Skeletal muscle satellite cell (primary cell): Measurements from ENCODE around the gene KIF9.
"Not testable (repeated sequence)": the region's sequence is repeated elsewhere in the genome, so short reads cannot be mapped to it uniquely, and the experiment has no call there.

Experiments
- H3K27me3 ChIP-seq: 2 replicates; pipeline ENCODE4 v1.7.0; 2013; ENCODE audit warnings: low read length; ENCODE audit not compliant: control insufficient read depth, insufficient read depth
- H3K36me3 ChIP-seq: 2 replicates; pipeline ENCODE4 v1.7.0; 2013; ENCODE audit warnings: mild to moderate bottlenecking, control low read depth, low read length; ENCODE audit not compliant: insufficient read depth
- H3K4me1 ChIP-seq: 2 replicates; pipeline ENCODE4 v1.7.0; 2013; ENCODE audit warnings: low read length; ENCODE audit not compliant: control insufficient read depth, insufficient read depth
- H3K4me2 ChIP-seq: 2 replicates; pipeline ENCODE4 v1.7.0; 2013; ENCODE audit warnings: mild to moderate bottlenecking, low read length
- H3K4me3 ChIP-seq: 2 replicates; pipeline ENCODE4 v1.7.0; 2013; ENCODE audit warnings: low read length
- H3K9ac ChIP-seq: 2 replicates; pipeline ENCODE4 v1.7.0; 2013; ENCODE audit warnings: mild to moderate bottlenecking, low read depth, low read length, moderate library complexity
- H3K9me3 ChIP-seq: replicated peaks from 2 replicates; pipeline ENCODE4 v1.7.0; 2013; ENCODE audit warnings: mild to moderate bottlenecking, control low read depth, low read length

Gene KIF9

GRCh38 chr3:47309231-47309630, 26.6 kb upstream of the KIF9 start:
- not testable (repeated sequence) for H3K4me1 ChIP-seq, H3K36me3 ChIP-seq, H3K9me3 ChIP-seq, H3K9ac ChIP-seq, H3K4me2 ChIP-seq, H3K27me3 ChIP-seq, H3K4me3 ChIP-seq

GRCh38 chr3:47306022-47306421, 23.4 kb upstream of the KIF9 start:
- Histone ChIP-seq H3K36me3 (peaks cover 12% of the 10 kb centered on the region), H3K4me2 (no peak overlapping the region)

GRCh38 chr3:47301456-47301855, 18.9 kb upstream of the KIF9 start:
- peaks cover 12% of the 10 kb centered on the region for H3K36me3 ChIP-seq
- no peaks in the 10 kb centered on the region for H3K27me3 ChIP-seq
- no peaks in the 10 kb centered on the region for H3K9me3 ChIP-seq
- H3K4me2 ChIP-seq, result no peak overlapping the region
- H3K4me3 ChIP-seq, result no peak overlapping the region
- no peaks in the 10 kb centered on the region for H3K4me1 ChIP-seq
- no peak overlapping the region for H3K9ac ChIP-seq

More at GRCh38 chr3:47306022-47306421, 23.4 kb upstream of the KIF9 start:
- no peaks in the 10 kb centered on the region for H3K4me1 ChIP-seq
- H3K9me3 ChIP-seq, result no peaks in the 10 kb centered on the region
- no peak overlapping the region for H3K9ac ChIP-seq
- no peaks in the 10 kb centered on the region for H3K27me3 ChIP-seq
- no peak overlapping the region for H3K4me3 ChIP-seq

- H3K4me1 ChIP-seq, result no peaks in the 10 kb centered on the region
- H3K27me3 ChIP-seq, result no peaks in the 10 kb centered on the region
- no peak overlapping the region for H3K4me2 ChIP-seq
- H3K36me3 ChIP-seq, result peaks cover 14% of the 10 kb centered on the region
- no peaks in the 10 kb centered on the region for H3K9me3 ChIP-seq
- no peak overlapping the region for H3K9ac ChIP-seq
- no peak overlapping the region for H3K4me3 ChIP-seq
Measured at GRCh38 chr3:47299381-47300318, 17.1 kb upstream of the KIF9 start.

GRCh38 chr3:47298439-47298838, 15.8 kb upstream of the KIF9 start:
- Histone ChIP-seq H3K36me3 (peaks cover 13% of the 10 kb centered on the region), H3K9me3 (no peaks in the 10 kb centered on the region), H3K27me3 (no peaks in the 10 kb centered on the region), H3K4me2 (no peak overlapping the region), H3K9ac (no peak overlapping the region), H3K4me1 (no peaks in the 10 kb centered on the region), H3K4me3 (no peak overlapping the region)

- H3K27me3 ChIP-seq, result no peaks in the 10 kb centered on the region
- H3K4me1 ChIP-seq, result no peaks in the 10 kb centered on the region
- H3K36me3 ChIP-seq, result peaks cover 3% of the 10 kb centered on the region
- H3K4me2 ChIP-seq, result no peak overlapping the region
- H3K9me3 ChIP-seq, result no peaks in the 10 kb centered on the region
- H3K9ac ChIP-seq, result no peak overlapping the region
- H3K4me3 ChIP-seq, result no peak overlapping the region
Measured at GRCh38 chr3:47296562-47297302, 14.1 kb upstream of the KIF9 start.

- Histone ChIP-seq H3K4me2 (no peak overlapping the region), H3K27me3 (no peaks in the 10 kb centered on the region), H3K36me3 (peaks cover 7% of the 10 kb centered on the region), H3K9ac (no peak overlapping the region), H3K4me3 (no peak overlapping the region), H3K4me1 (no peaks in the 10 kb centered on the region), H3K9me3 (no peaks in the 10 kb centered on the region)
Measured at GRCh38 chr3:47295976-47296375, 13.4 kb upstream of the KIF9 start.

- H3K4me1 ChIP-seq, result no peaks in the 10 kb centered on the region
- H3K4me2 ChIP-seq, result no peak overlapping the region
- H3K36me3 ChIP-seq, result peaks cover 13% of the 10 kb centered on the region
- H3K9ac ChIP-seq, result no peak overlapping the region
- no peak overlapping the region for H3K4me3 ChIP-seq
- H3K27me3 ChIP-seq, result no peaks in the 10 kb centered on the region
- H3K9me3 ChIP-seq, result no peaks in the 10 kb centered on the region
Measured at GRCh38 chr3:47295322-47295721, 12.7 kb upstream of the KIF9 start.

GRCh38 chr3:47294392-47294791, 11.8 kb upstream of the KIF9 start:
- H3K4me1 ChIP-seq, result peaks cover 1% of the 10 kb centered on the region
- H3K4me2 ChIP-seq, result no peak overlapping the region
- H3K9ac ChIP-seq, result no peak overlapping the region

GRCh38 chr3:47293822-47294221, 11.2 kb upstream of the KIF9 start:
- Histone ChIP-seq H3K9me3 (no peaks in the 10 kb centered on the region), H3K36me3 (peaks cover 16% of the 10 kb centered on the region), H3K4me1 (peaks cover 6% of the 10 kb centered on the region), H3K4me2 (no peak overlapping the region), H3K27me3 (no peaks in the 10 kb centered on the region), H3K9ac (no peak overlapping the region), H3K4me3 (no peak overlapping the region)

More at GRCh38 chr3:47294392-47294791, 11.8 kb upstream of the KIF9 start:
- peaks cover 16% of the 10 kb centered on the region for H3K36me3 ChIP-seq
- no peak overlapping the region for H3K4me3 ChIP-seq
- H3K27me3 ChIP-seq, result no peaks in the 10 kb centered on the region
- no peaks in the 10 kb centered on the region for H3K9me3 ChIP-seq

GRCh38 chr3:47291754-47292420, 9.3 kb upstream of the KIF9 start:
- H3K4me2 ChIP-seq, H3K9ac ChIP-seq: not testable (repeated sequence)
- peaks cover 16% of the 10 kb centered on the region for H3K36me3 ChIP-seq

More at GRCh38 chr3:47291754-47292420, 9.3 kb upstream of the KIF9 start:
- H3K4me3 ChIP-seq, H3K9me3 ChIP-seq, H3K27me3 ChIP-seq, H3K4me1 ChIP-seq: not testable (repeated sequence)
